ENCODE measurements around the gene NTN1. TPM values are rescaled to one million over a fixed set of nuclear protein-coding genes. Genes with fewer than 3 reads are reported as not detected.

The NTN1 gene
- polyA plus RNA-seq, 3 donors = 0.03 to 0.04 TPM; not detected in 1

GRCh38 chr17:9269350-9270035 is 248.2 kb downstream of the NTN1 start:
- Mint-ChIP-seq H3K27me3 (ENCODE audit: low read depth in 3 of 3) (peaks cover 0 to 2% (median 0%) of the 10 kb centered on the region in 3 donors), H3K4me3 (no peak overlapping the region), H3K36me3 (peaks cover 4 to 6% of the 10 kb centered on the region in 2 donors), H3K9me3 (no peaks in the 10 kb centered on the region), H3K4me1 (no peaks in the 10 kb centered on the region), H3K27ac (no peak overlapping the region)
- DNase-seq = no peak
- Histone ChIP-seq H2AFZ (ENCODE audit: insufficient read depth, low read depth, low read length, poor library complexity, severe bottlenecking) (no peak overlapping the region), H4K20me1 (ENCODE audit: insufficient read depth, low read length) (no peaks in the 10 kb centered on the region), H3K79me2 (ENCODE audit: insufficient read depth, low read length) (no peaks in the 10 kb centered on the region), H3K4me3 (replicated peaks in 1 of 3; ENCODE audit: low read depth in 2 of 3, low read length in 3 of 3) (no peak overlapping the region), H3K4me1 (ENCODE audit: control insufficient read depth in 1 of 2, insufficient read depth in 2 of 2, low read length in 2 of 2) (no peaks in the 10 kb centered on the region), H3K9me3 (replicated peaks in 1 of 2; ENCODE audit: control insufficient read depth in 1 of 2, insufficient read depth in 1 of 2, low read length in 2 of 2) (no peaks in the 10 kb centered on the region), H3K4me2 (replicated peaks; ENCODE audit: extremely low read depth, low read length, poor library complexity, severe bottlenecking) (no peak overlapping the region), H3K27ac (ENCODE audit: low read depth in 1 of 2, low read length in 2 of 2) (no peak overlapping the region), H3K9ac (ENCODE audit: insufficient read depth, low read length, poor library complexity, severe bottlenecking) (no peak overlapping the region), H3K27me3 (ENCODE audit: control insufficient read depth in 2 of 2, insufficient read depth in 2 of 2, low read length in 2 of 2) (no peaks in the 10 kb centered on the region), H3K36me3 (replicated peaks in 1 of 2; ENCODE audit: control insufficient read depth in 1 of 2, insufficient read depth in 2 of 2, low read length in 2 of 2) (no peaks in the 10 kb centered on the region)
- no peak for TF ChIP-seq CTCF (IDR thresholded peaks at IDR 0.05)
- intact Hi-C loops (cut with micrococcal nuclease) = no loop called here
- WGBS (ENCODE audit: insufficient coverage) = 91% methylated on average over 3 of the region's 7 CpGs

- no peak overlapping the region for H3K4me3 ChIP-seq (replicated peaks in 1 of 3; ENCODE audit: low read depth in 2 of 3, low read length in 3 of 3)
- no peak for DNase-seq
- WGBS (ENCODE audit: insufficient coverage) = 98% methylated on average over 8 of the region's 9 CpGs
- H3K27ac ChIP-seq (ENCODE audit: low read depth in 1 of 2, low read length in 2 of 2) = no peak overlapping the region
- peaks cover 0 to 1% (median 0%) of the 10 kb centered on the region in 7 donors for H3K9me3 Mint-ChIP-seq
- no peak overlapping the region for H3K4me2 ChIP-seq (replicated peaks; ENCODE audit: extremely low read depth, low read length, poor library complexity, severe bottlenecking)
- H3K79me2 ChIP-seq (ENCODE audit: insufficient read depth, low read length) = no peaks in the 10 kb centered on the region
- no peaks in the 10 kb centered on the region for H3K27me3 ChIP-seq (ENCODE audit: control insufficient read depth in 2 of 2, insufficient read depth in 2 of 2, low read length in 2 of 2)
- H3K9me3 ChIP-seq (replicated peaks in 1 of 2; ENCODE audit: control insufficient read depth in 1 of 2, insufficient read depth in 1 of 2, low read length in 2 of 2) = no peaks in the 10 kb centered on the region
- no peak overlapping the region for H3K9ac ChIP-seq (ENCODE audit: insufficient read depth, low read length, poor library complexity, severe bottlenecking)
- peaks cover 4% of the 10 kb centered on the region for H3K4me1 Mint-ChIP-seq
- TF ChIP-seq CTCF (IDR thresholded peaks at IDR 0.05) = no peak
- intact Hi-C loops (cut with micrococcal nuclease) = no loop called here
- H3K4me1 ChIP-seq (ENCODE audit: control insufficient read depth in 1 of 2, insufficient read depth in 2 of 2, low read length in 2 of 2) = no peaks in the 10 kb centered on the region
- no peak overlapping the region for H3K27ac Mint-ChIP-seq
- H4K20me1 ChIP-seq (ENCODE audit: insufficient read depth, low read length) = no peaks in the 10 kb centered on the region
- H3K4me3 Mint-ChIP-seq = no peak overlapping the region
- peaks cover 4 to 6% of the 10 kb centered on the region in 2 donors for H3K36me3 Mint-ChIP-seq
- no peaks in the 10 kb centered on the region for H3K36me3 ChIP-seq (replicated peaks in 1 of 2; ENCODE audit: control insufficient read depth in 1 of 2, insufficient read depth in 2 of 2, low read length in 2 of 2)
- peaks cover 0 to 2% (median 0%) of the 10 kb centered on the region in 3 donors for H3K27me3 Mint-ChIP-seq (ENCODE audit: low read depth in 3 of 3)
- H2AFZ ChIP-seq (ENCODE audit: insufficient read depth, low read depth, low read length, poor library complexity, severe bottlenecking) = no peak overlapping the region
Observed at GRCh38 chr17:9270921-9271320, 249.6 kb downstream of the NTN1 start.
